Loucy (cell line): Measurements from ENCODE around the gene BPI.

Experiments used
- H2AFZ ChIP-seq: fragments of 200-600 bp; sonication (generic); 2 replicates; pipeline ENCODE4 v1.6.0; 2016; ENCODE audit warnings: antibody characterized with exemption, mild to moderate bottlenecking, low read length, moderate library complexity
- H3F3A ChIP-seq: fragments of 200-600 bp; 2 replicates; pipeline ENCODE4 v1.6.0; 2016; ENCODE audit warnings: antibody characterized with exemption, low read depth, mild to moderate bottlenecking
- H3K27me3 ChIP-seq: fragments of 200-600 bp; sonication (generic); 2 replicates; pipeline ENCODE4 v1.6.1; 2014; ENCODE audit warnings: low read length, mild to moderate bottlenecking; ENCODE audit not compliant: insufficient read depth, poor library complexity, severe bottlenecking
- H3K36me3 ChIP-seq: fragments of 200-600 bp; sonication (generic); 2 replicates; pipeline ENCODE4 v1.6.1; 2016; ENCODE audit warnings: low read length; ENCODE audit not compliant: insufficient read depth
- H3K4me1 ChIP-seq: fragments of 200-600 bp; sonication (generic); 2 replicates; pipeline ENCODE4 v1.5.1; 2014; ENCODE audit warnings: low read length, mild to moderate bottlenecking; ENCODE audit not compliant: insufficient read depth, poor library complexity, severe bottlenecking
- H3K4me2 ChIP-seq: fragments of 200-600 bp; sonication (generic); 2 replicates; pipeline ENCODE4 v1.6.0; 2014; ENCODE audit warnings: antibody characterized with exemption, low read length, low read depth, mild to moderate bottlenecking; ENCODE audit not compliant: poor library complexity, severe bottlenecking
- H3K4me3 ChIP-seq: fragments of 200-600 bp; sonication (generic); 2 replicates; pipeline ENCODE4 v1.5.1; 2014; ENCODE audit warnings: low read length, mild to moderate bottlenecking, mixed read lengths; ENCODE audit not compliant: poor library complexity, severe bottlenecking
- H3K79me2 ChIP-seq: fragments of 200-600 bp; sonication (generic); 2 replicates; pipeline ENCODE4 v1.6.1; 2014; ENCODE audit warnings: low read length; ENCODE audit not compliant: insufficient read depth
- H3K9ac ChIP-seq: fragments of 200-600 bp; sonication (generic); 2 replicates; pipeline ENCODE4 v1.6.0; 2014; ENCODE audit warnings: mild to moderate bottlenecking, low read depth, low read length, moderate library complexity; ENCODE audit not compliant: poor library complexity, severe bottlenecking
- H3K9me2 ChIP-seq: fragments of 200-600 bp; sonication (generic); replicated peaks from 2 replicates; pipeline ENCODE4 v1.6.1; 2016; ENCODE audit warnings: low read depth, low read length, mixed read lengths
- H3K9me3 ChIP-seq: fragments of 200-600 bp; sonication (generic); 2 replicates; pipeline ENCODE4 v1.6.1; 2014; ENCODE audit warnings: mild to moderate bottlenecking, antibody characterized with exemption, low read length, low read depth; ENCODE audit not compliant: insufficient read depth
- H4K20me1 ChIP-seq: fragments of 200-600 bp; sonication (generic); 2 replicates; pipeline ENCODE4 v1.6.0; 2014; ENCODE audit warnings: antibody characterized with exemption, low read length, mild to moderate bottlenecking; ENCODE audit not compliant: insufficient read depth, poor library complexity, severe bottlenecking
- CTCF ChIP-seq: fragments of 200-600 bp; sonication (generic); conservative IDR thresholded peaks from 2 replicates; pipeline ENCODE4 v1.5.1; 2014; ENCODE audit warnings: mild to moderate bottlenecking, antibody characterized with exemption, low read length
- EZH2phosphoT487 ChIP-seq: fragments of 200-600 bp; IDR thresholded peaks from 2 replicates; pipeline ENCODE4 v1.6.1; 2018; ENCODE audit warnings: antibody characterized with exemption, mild to moderate bottlenecking, moderate library complexity, borderline replicate concordance

Gene BPI

DNA sequence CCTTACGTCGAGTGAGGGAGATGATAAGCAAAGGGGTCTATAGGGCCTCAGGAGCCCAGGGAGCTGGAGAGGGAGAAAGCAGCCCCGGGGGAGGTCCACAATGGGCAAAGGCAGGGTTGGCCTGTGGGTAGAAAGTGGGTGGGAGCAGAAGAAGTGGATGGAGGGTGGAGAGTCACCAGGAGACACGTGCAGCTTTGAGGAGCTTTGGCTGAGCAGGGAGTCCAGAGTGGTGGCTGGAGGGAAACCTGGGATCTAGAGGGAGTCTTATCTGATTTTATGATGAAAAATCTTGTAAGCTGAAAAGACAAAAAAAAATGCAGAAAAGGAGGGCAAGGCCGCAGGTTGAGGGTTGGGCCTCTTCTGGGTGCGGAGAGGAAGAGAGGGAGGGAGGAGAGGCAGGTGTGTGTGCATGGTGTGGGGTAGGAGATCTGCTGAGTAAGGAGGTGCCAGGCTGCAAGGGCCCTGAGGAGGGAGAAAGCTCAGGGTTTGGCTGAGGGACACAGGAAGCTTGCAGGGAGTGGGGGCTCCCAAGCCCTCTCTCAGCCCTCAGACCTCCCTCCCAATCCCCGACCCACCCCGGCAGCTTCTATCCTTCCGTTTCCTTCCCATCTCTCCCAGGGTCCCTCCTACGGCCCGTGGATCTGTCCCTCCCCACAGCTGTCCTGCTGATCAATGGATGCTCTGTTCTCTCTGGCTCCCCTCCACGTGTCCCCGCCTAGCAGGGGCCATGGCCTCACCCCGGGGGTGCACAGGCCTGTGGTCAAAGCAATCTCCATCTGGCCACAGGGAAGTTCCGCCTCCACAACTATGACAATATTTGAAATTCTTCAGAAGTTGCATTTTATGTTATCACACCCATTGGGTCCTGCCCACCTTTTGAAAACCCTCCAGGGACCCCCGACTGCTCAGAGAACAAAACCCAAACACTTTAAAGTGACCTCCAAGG lies 17.1 kb upstream of the BPI start:
- Histone ChIP-seq H3F3A (no peaks in the 10 kb centered on the region), H3K79me2 (no peaks in the 10 kb centered on the region), H3K4me1 (no peaks in the 10 kb centered on the region), H3K27me3 (no peaks in the 10 kb centered on the region), H3K9me3 (no peaks in the 10 kb centered on the region), H3K9me2 (no peaks in the 10 kb centered on the region), H3K9ac (no peak overlapping the region), H2AFZ (no peak overlapping the region), H3K36me3 (no peaks in the 10 kb centered on the region), H4K20me1 (no peaks in the 10 kb centered on the region), H3K4me2 (no peak overlapping the region), H3K4me3 (no peak overlapping the region)
- TF ChIP-seq EZH2phosphoT487 (no peak), CTCF (no peak)

- no peak for TF ChIP-seq EZH2phosphoT487
- TF ChIP-seq CTCF: peak; percentile 49
- Histone ChIP-seq H3K9ac (no peak overlapping the region), H3K27me3 (no peaks in the 10 kb centered on the region), H3F3A (no peaks in the 10 kb centered on the region), H3K4me1 (no peaks in the 10 kb centered on the region), H3K9me2 (no peaks in the 10 kb centered on the region), H2AFZ (no peak overlapping the region), H3K36me3 (no peaks in the 10 kb centered on the region), H3K4me3 (no peak overlapping the region), H3K4me2 (no peak overlapping the region), H3K9me3 (no peaks in the 10 kb centered on the region), H3K79me2 (no peaks in the 10 kb centered on the region), H4K20me1 (no peaks in the 10 kb centered on the region)
Observed at GRCh38 chr20:38290829-38291814, 12.8 kb upstream of the BPI start.

DNA sequence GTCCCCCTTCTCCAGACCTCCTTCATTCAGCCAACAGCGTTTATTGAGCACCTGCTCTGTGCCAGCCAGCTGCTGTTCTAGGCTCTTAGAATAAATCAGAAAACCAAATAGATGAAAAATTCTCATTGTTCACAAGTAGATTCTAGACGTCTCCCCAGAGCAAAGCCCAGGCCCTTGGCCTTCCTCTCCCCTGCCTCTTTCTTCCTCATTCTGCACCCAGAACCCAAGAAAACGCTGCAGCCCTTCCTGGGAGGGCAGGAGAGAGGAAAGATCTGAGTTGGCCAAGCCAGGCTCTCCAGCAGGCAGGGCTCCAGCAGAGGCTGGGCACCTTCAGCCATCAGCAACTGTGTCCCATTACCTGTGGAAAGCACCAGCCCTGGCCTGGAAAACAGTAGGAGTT lies 12.0 kb upstream of the BPI start:
- Histone ChIP-seq H3K9me2 (no peaks in the 10 kb centered on the region), H3K79me2 (no peaks in the 10 kb centered on the region), H3K4me3 (no peak overlapping the region), H3K9ac (no peak overlapping the region), H3K36me3 (no peaks in the 10 kb centered on the region), H2AFZ (no peak overlapping the region), H4K20me1 (no peaks in the 10 kb centered on the region), H3K27me3 (no peaks in the 10 kb centered on the region), H3K4me1 (no peaks in the 10 kb centered on the region), H3K4me2 (no peak overlapping the region), H3K9me3 (no peaks in the 10 kb centered on the region), H3F3A (no peaks in the 10 kb centered on the region)
- no peak for TF ChIP-seq CTCF
- TF ChIP-seq EZH2phosphoT487: no peak
